Measurements from ENCODE around the gene TCERG1L. TPM values are rescaled to one million over a fixed set of nuclear protein-coding genes. Genes with fewer than 3 reads are reported as not detected.
"Not testable (repeated sequence)": the region's sequence is repeated elsewhere in the genome, so short reads cannot be mapped to it uniquely, and the experiment has no call there.

The TCERG1L gene
- total RNA-seq, 1 experiment from 2014 or later = not detected

DNA sequence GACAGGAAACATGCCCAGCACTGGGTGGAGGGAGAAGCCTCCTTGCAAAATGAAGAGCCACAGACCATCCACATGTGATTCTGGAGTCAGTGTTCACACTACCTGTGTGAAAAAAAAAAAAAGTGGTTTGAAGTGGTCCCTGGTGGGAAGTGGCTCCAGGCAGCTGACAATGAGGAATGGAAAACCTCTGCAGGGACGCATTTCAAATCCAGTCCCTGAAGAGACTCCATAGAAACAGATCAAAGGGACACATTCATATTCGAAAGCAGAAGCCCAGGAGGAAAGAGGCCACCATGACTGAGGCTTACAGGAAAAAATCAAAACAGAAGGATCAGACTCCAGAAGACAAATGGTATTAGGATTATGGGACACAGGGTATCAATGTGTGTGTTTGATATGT, 11.5 kb upstream of the TCERG1L start:
- no peak overlapping the region for H2AFZ ChIP-seq
- no TSS peak for BruUV-seq (replicated peaks)
- TF ChIP-seq, protein P1, sequence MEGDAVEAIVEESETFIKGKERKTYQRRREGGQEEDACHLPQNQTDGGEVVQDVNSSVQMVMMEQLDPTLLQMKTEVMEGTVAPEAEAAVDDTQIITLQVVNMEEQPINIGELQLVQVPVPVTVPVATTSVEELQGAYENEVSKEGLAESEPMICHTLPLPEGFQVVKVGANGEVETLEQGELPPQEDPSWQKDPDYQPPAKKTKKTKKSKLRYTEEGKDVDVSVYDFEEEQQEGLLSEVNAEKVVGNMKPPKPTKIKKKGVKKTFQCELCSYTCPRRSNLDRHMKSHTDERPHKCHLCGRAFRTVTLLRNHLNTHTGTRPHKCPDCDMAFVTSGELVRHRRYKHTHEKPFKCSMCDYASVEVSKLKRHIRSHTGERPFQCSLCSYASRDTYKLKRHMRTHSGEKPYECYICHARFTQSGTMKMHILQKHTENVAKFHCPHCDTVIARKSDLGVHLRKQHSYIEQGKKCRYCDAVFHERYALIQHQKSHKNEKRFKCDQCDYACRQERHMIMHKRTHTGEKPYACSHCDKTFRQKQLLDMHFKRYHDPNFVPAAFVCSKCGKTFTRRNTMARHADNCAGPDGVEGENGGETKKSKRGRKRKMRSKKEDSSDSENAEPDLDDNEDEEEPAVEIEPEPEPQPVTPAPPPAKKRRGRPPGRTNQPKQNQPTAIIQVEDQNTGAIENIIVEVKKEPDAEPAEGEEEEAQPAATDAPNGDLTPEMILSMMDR (conservative IDR thresholded peaks at IDR 0.05) = no peak
- TF ChIP-seq EZH2 (IDR thresholded peaks at IDR 0.05; ENCODE audit: low read depth) = no peak
- ChIA-PET CTCF (no interaction called here), POLR2A (ENCODE audit: unreplicated experiment) (no interaction called here)
- intact Hi-C loops (cut with micrococcal nuclease; ENCODE audit: unreplicated experiment) = no loop called here
- no peaks in the 10 kb centered on the region for H3K79me2 ChIP-seq (ENCODE audit: low read depth)
- no peaks in the 10 kb centered on the region for H3K4me1 ChIP-seq (replicated peaks; ENCODE audit: insufficient read depth)
- H3K27ac ChIP-seq = no peak overlapping the region
- H3K27me3 ChIP-seq (ENCODE audit: insufficient read depth, low read depth) = peaks cover 51% of the 10 kb centered on the region
- H3K36me3 ChIP-seq (ENCODE audit: low read depth) = no peaks in the 10 kb centered on the region
- no peaks in the 10 kb centered on the region for H3K9me3 ChIP-seq (ENCODE audit: insufficient read depth, low read depth)
- no peaks in the 10 kb centered on the region for H4K20me1 ChIP-seq (ENCODE audit: insufficient read depth)
- no peak overlapping the region for H3K4me2 ChIP-seq
- no peaks in the 10 kb centered on the region for H3F3A ChIP-seq (ENCODE audit: insufficient read depth, low read depth)
- no peak overlapping the region for H3K4me3 ChIP-seq
- DNase-seq = no peak
- H3K9me2 ChIP-seq (ENCODE audit: insufficient read depth) = no peaks in the 10 kb centered on the region

DNA sequence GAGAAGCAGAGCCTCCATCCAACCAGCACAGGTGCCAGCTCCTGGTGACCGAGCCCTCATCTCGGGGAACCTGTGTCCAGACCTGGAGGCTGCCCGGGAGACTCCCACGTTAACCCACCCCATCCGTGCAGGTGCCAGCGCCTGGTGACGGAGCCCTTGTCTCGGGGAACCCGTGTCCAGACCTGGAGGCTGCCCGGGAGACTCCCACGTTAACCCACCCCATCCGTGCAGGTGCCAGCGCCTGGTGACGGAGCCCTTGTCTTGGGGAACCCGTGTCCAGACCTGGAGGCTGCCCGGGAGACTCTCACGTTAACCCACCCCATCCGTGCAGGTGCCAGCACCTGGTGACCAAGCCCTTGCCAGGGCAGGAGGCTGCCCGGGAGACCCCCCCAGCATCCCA, 11.1 kb upstream of the TCERG1L start:
- POLR2A ChIA-PET (ENCODE audit: unreplicated experiment); H3K27ac ChIP-seq; intact Hi-C loops (cut with micrococcal nuclease; ENCODE audit: unreplicated experiment); DNase-seq; H4K20me1 ChIP-seq (ENCODE audit: insufficient read depth); H3K4me1 ChIP-seq (replicated peaks; ENCODE audit: insufficient read depth); H3K36me3 ChIP-seq (ENCODE audit: low read depth); H3K9me3 ChIP-seq (ENCODE audit: insufficient read depth, low read depth); CTCF ChIA-PET; H3K4me2 ChIP-seq; BruUV-seq (replicated peaks); H3K4me3 ChIP-seq; H3K79me2 ChIP-seq (ENCODE audit: low read depth); H3K9me2 ChIP-seq (ENCODE audit: insufficient read depth); H2AFZ ChIP-seq; H3F3A ChIP-seq (ENCODE audit: insufficient read depth, low read depth): not testable (repeated sequence)
- H3K27me3 ChIP-seq (ENCODE audit: insufficient read depth, low read depth) = peaks cover 54% of the 10 kb centered on the region

DNA sequence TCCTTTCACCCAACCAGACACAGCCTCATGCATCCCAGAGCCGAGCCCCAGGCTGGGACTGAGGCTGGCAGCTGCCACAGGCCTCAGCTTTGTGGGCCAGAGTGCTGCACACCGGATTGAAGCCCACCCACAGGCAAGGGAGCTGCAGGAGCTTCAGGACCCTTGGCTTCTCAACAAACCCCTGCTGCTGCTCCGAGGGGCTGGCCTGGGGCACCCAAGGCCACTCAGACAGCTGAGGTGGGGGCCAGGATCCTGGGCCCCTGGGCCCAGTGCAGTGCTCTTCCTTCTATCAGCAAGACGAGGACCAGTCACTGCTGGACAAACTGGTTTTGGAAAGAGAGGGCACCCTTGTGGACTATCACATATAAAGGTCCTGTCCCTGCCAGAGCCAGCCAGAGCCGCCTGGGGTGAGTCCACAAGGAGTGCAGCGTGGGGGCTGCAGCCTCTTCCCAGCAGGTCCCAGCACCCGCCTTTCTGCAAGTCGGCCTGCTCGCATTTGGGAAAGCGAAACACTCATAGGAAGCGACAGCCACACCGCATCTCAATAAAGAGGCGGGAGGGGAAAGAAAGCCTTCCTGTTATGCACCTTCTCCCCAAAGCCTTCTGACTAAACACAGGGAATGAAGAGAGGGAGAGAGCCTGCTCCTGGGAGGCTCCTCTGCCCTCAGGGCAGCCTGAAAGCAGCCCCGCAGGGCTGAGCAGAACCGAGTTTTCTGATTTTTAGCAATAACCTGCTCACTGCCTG, 9.5 kb upstream of the TCERG1L start:
- no peaks in the 10 kb centered on the region for H3K9me3 ChIP-seq (ENCODE audit: insufficient read depth, low read depth)
- intact Hi-C loops (cut with micrococcal nuclease; ENCODE audit: unreplicated experiment) = no loop called here
- ChIA-PET CTCF (no interaction called here), POLR2A (ENCODE audit: unreplicated experiment) (no interaction called here)
- no peak for DNase-seq
- H3K27ac ChIP-seq = no peak overlapping the region
- H3K36me3 ChIP-seq (ENCODE audit: low read depth) = no peaks in the 10 kb centered on the region
- H3K79me2 ChIP-seq (ENCODE audit: low read depth) = no peaks in the 10 kb centered on the region
- H3K27me3 ChIP-seq (ENCODE audit: insufficient read depth, low read depth) = peaks cover 63% of the 10 kb centered on the region
- H3F3A ChIP-seq (ENCODE audit: insufficient read depth, low read depth) = no peaks in the 10 kb centered on the region
- no peaks in the 10 kb centered on the region for H3K9me2 ChIP-seq (ENCODE audit: insufficient read depth)
- no peak overlapping the region for H3K4me3 ChIP-seq
- no peak overlapping the region for H3K4me2 ChIP-seq
- no peaks in the 10 kb centered on the region for H3K4me1 ChIP-seq (replicated peaks; ENCODE audit: insufficient read depth)
- no TSS peak for BruUV-seq (replicated peaks)
- TF ChIP-seq EZH2 (IDR thresholded peaks at IDR 0.05; ENCODE audit: low read depth) = no peak
- TF ChIP-seq, protein P1 (conservative IDR thresholded peaks at IDR 0.05) = no peak
- no peak overlapping the region for H2AFZ ChIP-seq
- H4K20me1 ChIP-seq (ENCODE audit: insufficient read depth) = no peaks in the 10 kb centered on the region

DNA sequence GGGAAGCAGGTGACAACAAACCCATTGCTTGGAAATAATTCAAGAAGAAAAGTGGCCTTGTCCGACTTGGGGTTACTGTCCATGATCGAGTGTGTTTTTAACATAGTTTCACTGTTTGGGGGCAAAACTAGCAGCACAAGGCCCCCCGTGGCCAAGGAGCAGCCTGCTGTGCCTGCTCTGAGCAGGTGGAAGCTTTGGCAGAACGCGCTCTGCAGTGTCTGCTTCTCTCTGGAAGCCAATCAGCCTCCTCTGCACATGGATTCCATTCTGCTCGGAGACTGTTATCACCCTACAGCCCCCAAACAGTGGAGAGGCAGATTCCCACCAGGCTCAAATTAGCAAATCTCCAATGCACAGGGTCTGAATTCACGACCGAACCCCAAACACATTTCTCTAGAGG, 7.3 kb upstream of the TCERG1L start:
- Histone ChIP-seq H3K9me3 (ENCODE audit: insufficient read depth, low read depth) (no peaks in the 10 kb centered on the region), H4K20me1 (ENCODE audit: insufficient read depth) (no peaks in the 10 kb centered on the region), H3K27ac (no peak overlapping the region), H3F3A (ENCODE audit: insufficient read depth, low read depth) (no peaks in the 10 kb centered on the region), H3K4me3 (no peak overlapping the region), H3K36me3 (ENCODE audit: low read depth) (no peaks in the 10 kb centered on the region), H3K4me2 (no peak overlapping the region), H3K9me2 (ENCODE audit: insufficient read depth) (no peaks in the 10 kb centered on the region), H2AFZ (no peak overlapping the region), H3K79me2 (ENCODE audit: low read depth) (no peaks in the 10 kb centered on the region), H3K4me1 (replicated peaks; ENCODE audit: insufficient read depth) (no peaks in the 10 kb centered on the region), H3K27me3 (ENCODE audit: insufficient read depth, low read depth) (peaks cover 54% of the 10 kb centered on the region)
- ChIA-PET CTCF (no interaction called here), POLR2A (ENCODE audit: unreplicated experiment) (no interaction called here)
- TF ChIP-seq, protein P1 (conservative IDR thresholded peaks at IDR 0.05) = no peak
- no peak for TF ChIP-seq EZH2 (IDR thresholded peaks at IDR 0.05; ENCODE audit: low read depth)
- intact Hi-C loops (cut with micrococcal nuclease; ENCODE audit: unreplicated experiment) = no loop called here
- BruUV-seq (replicated peaks) = no TSS peak
- no peak for DNase-seq

All from PC-9 (cell line).